SK-N-SH (cell line): ENCODE data around the gene PPDPF. TPM values are rescaled to one million over a fixed set of nuclear protein-coding genes. Genes with fewer than 3 reads are reported as not detected.

ENCODE experiments used
- CTCF ChIA-PET: fragments of 300-600, 350-600 bp; formaldehyde crosslinking; extraction: SDS; loops from one replicate; lab custom pipeline; 2021; lab: Yijun Ruan, JAX
- POLR2A ChIA-PET: fragments of 350-600 bp; sonication (Branson Sonifier 250); formaldehyde crosslinking; extraction: SDS; loops from one replicate; lab custom pipeline; 2020; ENCODE audit warnings: antibody characterized with exemption, inconsistent platforms; lab: Yijun Ruan, JAX
- DNase-seq: peaks from one replicate; pipeline ENCODE4 v3.0.0; 2012
- H2AFZ ChIP-seq: fragments of 200-600 bp; sonication (generic); 2 replicates; pipeline ENCODE4 v1.8.1; 2016; ENCODE audit warnings: antibody characterized with exemption, mild to moderate bottlenecking, low read depth
- H3F3A ChIP-seq: fragments of 200-600 bp; sonication (generic); replicated peaks from 2 replicates; pipeline ENCODE3; 2016; ENCODE audit warnings: antibody characterized with exemption, mild to moderate bottlenecking; ENCODE audit not compliant: insufficient read depth
- H3K27ac ChIP-seq, 2 experiments: fragments of 200-500 bp in 1 of 2; fragments of 200-600 bp in 1 of 2; sonication (Bioruptor generic) in 1 of 2; sonication (generic), shearing (Covaris generic) in 1 of 2; 2 replicates each; pipeline versions ENCODE4 v1.5.1 to v1.6.1; 2014 to 2016; ENCODE audit warnings: low read depth in 2 of 2, inconsistent platforms in 1 of 2, low read length in 1 of 2, mild to moderate bottlenecking in 1 of 2, mixed read lengths in 1 of 2
- H3K27me3 ChIP-seq: fragments of 200-600 bp; sonication (generic), shearing (Covaris generic); 2 replicates; pipeline ENCODE4 v1.6.1; 2016; ENCODE audit warnings: mixed run types; ENCODE audit not compliant: insufficient read depth
- H3K36me3 ChIP-seq, 2 experiments: fragments of 200-500 bp in 1 of 2; fragments of 200-600 bp in 1 of 2; sonication (Bioruptor generic) in 1 of 2; sonication (generic) in 1 of 2; replicated peaks in 1 of 2; 2 replicates each; pipeline versions ENCODE3 to v1.5.1; 2014 to 2016; ENCODE audit warnings: low read length in 1 of 2, mild to moderate bottlenecking in 1 of 2; ENCODE audit not compliant: insufficient read depth in 2 of 2, control insufficient read depth in 1 of 2
- H3K4me1 ChIP-seq, 2 experiments: fragments of 200-500 bp in 1 of 2; fragments of 200-600 bp in 1 of 2; sonication (Bioruptor generic) in 1 of 2; sonication (generic), shearing (Covaris generic) in 1 of 2; 2 replicates each; pipeline versions ENCODE4 v1.5.1 to v1.6.1; 2014 to 2016; ENCODE audit warnings: low read depth in 1 of 2, low read length in 1 of 2, mixed run types in 1 of 2; ENCODE audit not compliant: insufficient read depth in 2 of 2, control insufficient read depth in 1 of 2
- H3K4me2 ChIP-seq: fragments of 200-600 bp; sonication (generic), shearing (Covaris generic); 2 replicates; pipeline ENCODE4 v1.6.1; 2017; ENCODE audit warnings: mixed run types
- H3K4me3 ChIP-seq, 2 experiments: fragments of 200-500 bp in 1 of 2; fragments of 200-600 bp in 1 of 2; sonication (Bioruptor generic) in 1 of 2; sonication (generic), shearing (Covaris generic) in 1 of 2; 2 replicates each; pipeline versions ENCODE4 v1.5.1 to v1.8.1; 2014 to 2016; ENCODE audit warnings: low read depth in 2 of 2, inconsistent platforms in 1 of 2, low read length in 1 of 2, mild to moderate bottlenecking in 1 of 2, mixed read lengths in 1 of 2, moderate library complexity in 1 of 2
- H3K79me2 ChIP-seq: fragments of 200-600 bp; sonication (generic); 2 replicates; pipeline ENCODE4 v1.8.1; 2017; ENCODE audit warnings: mild to moderate bottlenecking; ENCODE audit not compliant: insufficient read depth
- H3K9ac ChIP-seq: fragments of 200-600 bp; sonication (generic); 2 replicates; pipeline ENCODE4 v1.6.1; 2017; ENCODE audit warnings: mixed run types
- H3K9me2 ChIP-seq: fragments of 200-600 bp; sonication (generic); 2 replicates; pipeline ENCODE4 v1.6.1; 2017; ENCODE audit warnings: mixed run types
- H3K9me3 ChIP-seq: fragments of 200-600 bp; sonication (generic); 2 replicates; pipeline ENCODE4 v1.6.1; 2017; ENCODE audit warnings: mixed run types, mild to moderate bottlenecking, moderate library complexity
- H4K20me1 ChIP-seq: fragments of 200-600 bp; sonication (generic); 2 replicates; pipeline ENCODE4 v1.6.1; 2017; ENCODE audit warnings: mild to moderate bottlenecking, mixed run types; ENCODE audit not compliant: insufficient read depth
- CHD2 ChIP-seq: fragments of 150-350 bp; IDR thresholded peaks from 2 replicates; pipeline ENCODE4 v1.6.1; 2018; ENCODE audit warnings: low read length; ENCODE audit not compliant: partially characterized antibody
- EZH2phosphoT487 ChIP-seq: fragments of 200-600 bp; sonication (generic); IDR thresholded peaks from 2 replicates; pipeline ENCODE4 v1.6.1; 2017; ENCODE audit warnings: low read depth, mixed run types, mild to moderate bottlenecking, antibody characterized with exemption, moderate library complexity, borderline replicate concordance
- FOSL2 ChIP-seq: IDR thresholded peaks from 2 replicates; pipeline ENCODE4 v1.4.0; 2012; ENCODE audit warnings: low read depth, mild to moderate bottlenecking, moderate library complexity, borderline replicate concordance
- FOXM1 ChIP-seq: IDR thresholded peaks from 2 replicates; pipeline ENCODE4 v1.4.0; 2012; ENCODE audit warnings: low read depth, mild to moderate bottlenecking
- GABPA ChIP-seq: IDR thresholded peaks from 2 replicates; pipeline ENCODE4 v1.4.0; 2012; ENCODE audit warnings: low read depth, mild to moderate bottlenecking
- JUND ChIP-seq: IDR thresholded peaks from 2 replicates; pipeline ENCODE4 v1.4.0; 2012
- MEF2A ChIP-seq: IDR thresholded peaks from 2 replicates; pipeline ENCODE4 v1.4.0; 2012; ENCODE audit warnings: low read depth, borderline replicate concordance
- MXI1 ChIP-seq: IDR thresholded peaks from 2 replicates; pipeline ENCODE4 v1.6.1; 2012; ENCODE audit warnings: mild to moderate bottlenecking, low read depth, low read length, improper control_type of control experiment
- NFIC ChIP-seq: IDR thresholded peaks from 2 replicates; pipeline ENCODE4 v1.4.0; 2012; ENCODE audit warnings: borderline replicate concordance
- PBX3 ChIP-seq: IDR thresholded peaks from 2 replicates; pipeline ENCODE4; 2012
- POLR2AphosphoS5 ChIP-seq: IDR thresholded peaks from 2 replicates; pipeline ENCODE4 v1.6.1; 2012; ENCODE audit warnings: low read depth, low read length
- RCOR1 ChIP-seq: fragments of 150-350 bp; IDR thresholded peaks from 2 replicates; pipeline ENCODE4 v1.6.1; 2017; ENCODE audit warnings: antibody characterized with exemption, low read length
- RFX5 ChIP-seq: IDR thresholded peaks from 2 replicates; pipeline ENCODE4 v1.6.1; 2012; ENCODE audit warnings: mild to moderate bottlenecking, improper control_type of control experiment, low read length
- RXRA ChIP-seq: IDR thresholded peaks from 2 replicates; pipeline ENCODE4 v1.4.0; 2012; ENCODE audit warnings: low read depth, mild to moderate bottlenecking, borderline replicate concordance
- SMC3 ChIP-seq: IDR thresholded peaks from 2 replicates; pipeline ENCODE4 v1.6.1; 2012; ENCODE audit warnings: low read depth, low read length, improper control_type of control experiment
- TAF1 ChIP-seq: IDR thresholded peaks from 2 replicates; pipeline ENCODE4 v1.6.1; 2012; ENCODE audit warnings: low read depth, mild to moderate bottlenecking, low read length, moderate library complexity, borderline replicate concordance
- TCF12 ChIP-seq: IDR thresholded peaks from 2 replicates; pipeline ENCODE4 v1.4.0; 2012
- TEAD4 ChIP-seq: IDR thresholded peaks from 2 replicates; pipeline ENCODE4 v1.4.0; 2012; ENCODE audit warnings: mild to moderate bottlenecking, borderline replicate concordance; ENCODE audit not compliant: insufficient read depth
- USF2 ChIP-seq: fragments of 150-350 bp; IDR thresholded peaks from 2 replicates; pipeline ENCODE4 v1.6.1; 2017; ENCODE audit warnings: antibody characterized with exemption, low read length, low read depth, borderline replicate concordance
- ZBTB33 ChIP-seq: IDR thresholded peaks from 2 replicates; pipeline ENCODE4 v1.4.0; 2012; ENCODE audit warnings: low read depth, borderline replicate concordance
- WGBS: methylation state at CpG from one replicate; pipeline ENCODE4 v1.1.6; 2017; ENCODE audit warnings: low lambda C conversion rate; 5-methylcytosine and 5-hydroxymethylcytosine counted together
- polyA plus RNA-seq, 3 experiments: library from polyadenylated mRNA; depleted of rRNA; stranded (reverse); fragments of >200 nt; gene quantifications; 2 replicates each; pipeline ENCODE4 v1.2.3, GENCODE V29; 2012

The PPDPF gene
- polyA plus RNA-seq, 1 of the 3 experiments (the other 2 are of a cell fraction) = 71.4 TPM

DNA sequence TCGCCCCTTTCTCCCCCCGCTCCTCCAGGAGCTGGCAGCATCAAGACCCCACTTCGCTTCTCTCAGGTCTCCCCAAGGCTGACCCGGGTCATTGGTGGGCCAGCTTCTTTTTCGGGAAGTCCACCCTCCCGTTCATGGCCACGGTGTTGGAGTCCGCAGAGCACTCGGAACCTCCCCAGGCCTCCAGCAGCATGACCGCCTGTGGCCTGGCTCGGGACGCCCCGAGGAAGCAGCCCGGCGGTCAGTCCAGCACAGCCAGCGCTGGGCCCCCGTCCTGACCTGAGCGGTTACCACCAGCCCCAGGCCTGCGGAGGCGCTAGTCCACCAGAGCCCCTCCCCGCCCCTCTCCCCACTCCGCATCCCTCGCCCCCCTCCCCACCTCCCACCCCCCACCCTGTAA lies 1.0 kb downstream of the PPDPF start:
- peak overlapping the region; percentile 97 for H3K9ac ChIP-seq
- WGBS = 24% methylated on average over 10 of the region's 23 CpGs
- ChIA-PET POLR2A (interaction anchor here (0.6 to 3.0 kb wide), 17 partner anchors 8 to 647 kb away, joined by 3 to 31 read pairs (median 4); no protein-coding TSS in a partner anchor), CTCF (interaction anchor here (0.6 to 8.7 kb wide), 19 partner anchors 8 to 753 kb away, joined by 3 to 82 read pairs (median 4); partner anchors contain the start of gene PTK6)
- DNase-seq = peak; percentile 76
- no peaks in the 10 kb centered on the region for H3K9me3 ChIP-seq
- H3K4me2 ChIP-seq = peak overlapping the region; percentile 99
- peak overlapping the region; percentile 84 to 85 for H3K4me3 ChIP-seq
- TF ChIP-seq MEF2A (no peak), USF2 (no peak), PBX3 (no peak), ZBTB33 (no peak), TAF1 (no peak), MXI1 (no peak), RXRA (no peak), FOXM1 (no peak)
- peaks cover 38% of the 10 kb centered on the region for H4K20me1 ChIP-seq
- peaks cover 4 to 26% of the 10 kb centered on the region in 2 experiments; a peak in 3 of 4 replicates for H3K4me1 ChIP-seq
- no peaks in the 10 kb centered on the region for H3K9me2 ChIP-seq
- peaks cover 22% of the 10 kb centered on the region for H3K79me2 ChIP-seq
- H3F3A ChIP-seq = peaks cover 32% of the 10 kb centered on the region
- no peak overlapping the region for H2AFZ ChIP-seq
- peaks cover 13 to 19% of the 10 kb centered on the region in 2 experiments for H3K36me3 ChIP-seq
- H3K27me3 ChIP-seq = no peaks in the 10 kb centered on the region
- H3K27ac ChIP-seq = peak overlapping the region; percentile 66 to 79; a peak in 2 of 4 replicates

- H3K4me3 ChIP-seq = peak overlapping the region; percentile 57 to 85
- H3K27ac ChIP-seq = no peak overlapping the region; a peak in 1 of 4 replicates
- H3K36me3 ChIP-seq = peaks cover 13 to 19% of the 10 kb centered on the region in 2 experiments
- ChIA-PET CTCF (interaction anchor here (0.9 to 8.7 kb wide), 11 partner anchors 10 to 88 kb away, joined by 3 to 82 read pairs (median 4); partner anchors contain the start of gene PTK6), POLR2A (interaction anchor here (0.6 to 3.0 kb wide), 8 partner anchors 12 to 70 kb away, joined by 3 to 31 read pairs (median 6); no protein-coding TSS in a partner anchor)
- peak overlapping the region; percentile 99 for H3K4me2 ChIP-seq
- H3K9me3 ChIP-seq = no peaks in the 10 kb centered on the region
- DNase-seq = peak; percentile 22
- H3K27me3 ChIP-seq = no peaks in the 10 kb centered on the region
- H3K4me1 ChIP-seq = peaks cover 4 to 26% of the 10 kb centered on the region in 2 experiments; a peak in 3 of 4 replicates
- no peak overlapping the region for H2AFZ ChIP-seq
- H3K9ac ChIP-seq = peak overlapping the region; percentile 31; the same call in 1 of the 2 replicates
- no peaks in the 10 kb centered on the region for H3K9me2 ChIP-seq
- peaks cover 38% of the 10 kb centered on the region for H4K20me1 ChIP-seq
- WGBS = 72% methylated on average over 5 of the region's 13 CpGs
- H3K79me2 ChIP-seq = peaks cover 22% of the 10 kb centered on the region
- H3F3A ChIP-seq = peaks cover 37% of the 10 kb centered on the region
- TF ChIP-seq RFX5 (no peak), NFIC (no peak), MEF2A (no peak), RCOR1 (no peak), ZBTB33 (no peak), POLR2AphosphoS5 (no peak), MXI1 (no peak), EZH2phosphoT487 (no peak), TCF12 (no peak), GABPA (no peak), TEAD4 (no peak), CHD2 (no peak), SMC3 (no peak), JUND (no peak), FOSL2 (no peak)
Observed at GRCh38 chr20:63522091-63522868, 1.7 kb downstream of the PPDPF start.
